Activated T-cell treated with anti-CD3 and anti-CD28 coated beads for 4 hours (primary cell): ENCODE results near the gene ABCF2.

Experiments used
- DNase-seq: peaks from one replicate; pipeline ENCODE4 v3.0.0-alpha.2; 2020

ABCF2 gene

DNA sequence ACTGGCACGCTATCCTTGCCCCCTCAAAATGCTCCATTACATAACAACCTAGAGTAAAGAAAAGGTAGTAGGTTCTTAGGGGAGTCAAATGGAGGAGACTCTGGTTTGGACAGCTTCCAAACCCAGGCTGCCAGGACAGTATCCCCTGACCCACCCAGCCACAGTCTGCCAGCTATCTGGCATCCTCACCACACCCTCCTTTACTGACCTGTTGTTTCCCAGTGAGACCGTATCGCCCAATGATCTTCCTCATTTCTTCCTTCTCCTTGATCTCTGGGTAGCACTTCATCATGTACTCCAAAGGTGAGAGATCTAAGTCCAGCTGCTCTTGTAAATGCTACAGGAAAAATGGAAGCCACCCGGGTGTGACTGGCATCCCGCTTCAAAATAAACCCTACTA lies 11.6 kb downstream of the ABCF2 start:
- no peak for DNase-seq

DNA sequence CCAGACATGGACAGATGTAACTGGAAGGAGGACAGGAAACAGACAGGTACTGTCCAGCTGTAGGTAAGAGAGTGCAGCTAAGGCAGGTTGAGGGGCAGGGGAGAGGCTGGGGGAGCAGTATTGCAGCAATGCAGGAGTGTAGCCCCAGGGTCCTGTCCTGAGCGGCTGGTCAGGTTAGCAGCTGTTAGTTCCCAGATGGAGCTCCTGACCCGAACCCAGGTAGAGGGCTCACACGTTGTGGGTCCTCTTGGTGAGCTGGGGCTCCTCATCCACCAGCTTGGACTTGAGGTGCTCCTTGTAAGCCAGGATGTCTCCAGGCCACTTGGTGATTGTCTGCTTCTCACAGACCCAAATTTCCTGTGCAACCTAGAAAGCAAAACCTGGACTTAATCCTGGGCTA lies 13.2 kb downstream of the ABCF2 start:
- no peak for DNase-seq

DNA sequence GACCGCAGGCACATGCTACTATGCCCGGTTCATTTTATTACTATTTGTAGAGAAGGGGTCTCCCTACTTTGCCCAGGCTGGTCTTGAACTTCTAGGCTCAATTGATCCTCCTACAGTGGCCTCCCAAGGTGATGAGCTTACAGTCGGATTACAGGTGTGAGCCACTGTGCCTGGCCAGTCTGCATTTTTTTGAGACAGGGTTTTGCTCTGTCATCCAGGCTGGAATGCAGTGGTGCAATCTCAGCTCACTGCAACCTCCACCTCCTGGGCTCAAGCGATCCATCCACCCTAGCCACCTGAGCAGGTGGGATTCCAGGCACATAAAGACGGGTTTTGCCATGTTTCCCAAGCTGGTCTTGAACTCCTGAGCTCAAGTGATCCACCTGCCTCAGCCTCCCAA lies 14.4 kb downstream of the ABCF2 start:
- DNase-seq, result no peak

- DNase-seq, result no peak
These were observed 15.7 kb downstream of the ABCF2 start for GRCh38 chr7:151211155-151211772.

GRCh38 chr7:151210087-151210854 lies 16.7 kb downstream of the ABCF2 start, which contains the start of gene H2BK1:
H2BK1 (minus strand) TSS chr7:151210488; CDS start chr7:151210318, 170 bp downstream.
- no peak for DNase-seq

- DNase-seq, result no peak
These were observed 17.4 kb downstream of the ABCF2 start for GRCh38 chr7:151209588-151209987.

GRCh38 chr7:151208253-151208862 lies 18.6 kb downstream of the ABCF2 start:
- no peak for DNase-seq

DNA sequence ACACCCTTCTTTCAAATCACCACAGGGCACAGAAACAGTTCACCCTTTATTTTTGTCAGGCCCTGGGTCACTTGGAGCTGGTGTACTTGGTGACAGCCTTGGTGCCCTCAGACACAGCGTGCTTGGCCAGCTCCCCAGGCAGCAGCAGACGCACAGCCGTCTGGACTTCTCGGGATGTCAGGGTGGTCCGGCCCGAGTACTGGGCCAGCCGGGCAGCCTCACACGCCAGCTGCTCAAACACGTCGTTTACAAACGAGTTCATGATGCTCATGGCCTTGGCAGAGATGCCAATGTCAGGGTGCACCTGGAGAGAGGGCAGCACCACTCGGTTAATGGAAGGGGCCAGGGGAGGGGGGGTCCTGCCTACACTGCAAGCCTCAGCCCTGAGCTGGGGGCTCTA lies 19.2 kb downstream of the ABCF2 start:
- no peak for DNase-seq

DNA sequence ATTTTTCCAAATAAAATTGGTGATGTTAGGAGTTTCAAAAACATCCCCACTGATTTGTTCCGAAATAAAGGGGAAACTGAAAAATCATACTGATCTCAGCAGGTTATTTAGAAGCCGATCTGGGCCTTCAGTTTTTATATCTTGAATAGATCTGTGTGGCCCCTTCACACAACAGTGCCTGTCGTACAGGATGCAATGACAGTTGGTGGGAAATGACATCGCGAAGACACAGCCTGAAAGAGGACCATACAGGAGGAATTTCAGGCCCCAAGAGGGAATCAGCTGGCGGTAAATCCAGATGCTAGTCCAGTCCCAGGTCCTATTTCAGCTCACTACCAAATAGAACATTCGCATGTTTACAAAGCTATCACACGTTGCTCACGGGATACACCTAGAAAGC lies 19.7 kb downstream of the ABCF2 start:
- no peak for DNase-seq

GRCh38 chr7:151206914-151207313 lies 20.1 kb downstream of the ABCF2 start:
- DNase-seq, result no peak

DNA sequence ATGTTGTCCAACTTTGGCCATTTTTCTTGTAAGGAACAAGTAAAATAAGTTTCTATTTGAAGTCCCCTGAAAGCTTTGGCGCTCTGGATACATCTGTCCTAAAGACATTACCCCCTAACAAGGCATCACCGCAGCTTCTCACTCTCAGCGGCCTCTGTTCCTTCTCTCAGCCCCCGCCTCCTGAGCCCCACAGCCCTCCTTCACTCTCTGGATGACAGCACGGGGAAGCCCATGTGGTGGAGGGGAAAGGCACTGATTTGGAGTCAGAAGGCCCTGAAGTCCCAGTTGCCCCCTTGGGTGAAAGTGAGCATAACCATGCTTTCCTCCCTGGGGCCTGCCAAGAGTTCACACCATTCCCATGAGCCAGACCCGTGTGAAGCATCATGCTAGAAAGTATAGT lies 21.3 kb downstream of the ABCF2 start:
- DNase-seq, result no peak

DNA sequence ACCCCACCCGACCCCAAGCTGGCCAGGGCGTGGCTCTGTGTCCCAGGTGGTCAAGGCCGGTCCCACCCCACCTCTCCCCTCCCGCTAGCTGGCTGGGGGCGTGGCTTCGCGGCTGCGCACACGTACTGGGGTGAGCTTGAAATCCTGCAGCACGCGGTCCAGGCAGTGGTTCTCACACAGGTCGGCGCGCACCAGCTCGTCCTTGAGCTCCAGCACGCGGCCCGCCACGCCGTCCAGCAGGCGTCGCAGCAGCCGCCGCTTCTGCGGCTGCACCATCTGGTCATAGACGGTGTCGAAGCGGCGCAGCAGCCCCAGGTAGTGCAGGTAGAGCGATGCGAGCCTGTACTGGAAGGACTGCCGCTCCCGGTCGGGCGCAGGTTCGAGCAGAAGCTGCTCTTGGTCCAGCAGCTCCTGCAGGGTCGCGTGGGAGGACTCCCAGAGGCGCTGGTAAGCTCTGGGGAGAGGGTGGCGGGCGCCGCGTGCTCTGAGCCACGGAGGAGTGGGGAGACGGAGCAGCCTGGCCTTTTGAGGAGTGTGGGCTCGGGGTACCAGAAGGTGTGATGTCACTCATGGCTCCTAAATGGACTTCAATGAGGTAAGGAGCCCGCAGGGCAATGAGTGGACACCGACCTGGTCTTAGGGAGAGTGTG lies 22.5 kb downstream of the ABCF2 start:
- no peak for DNase-seq

GRCh38 chr7:151202836-151203235 lies 24.2 kb downstream of the ABCF2 start:
- DNase-seq, result no peak

- DNase-seq, result no peak
These were observed 25.3 kb downstream of the ABCF2 start for GRCh38 chr7:151201751-151202150.

DNA sequence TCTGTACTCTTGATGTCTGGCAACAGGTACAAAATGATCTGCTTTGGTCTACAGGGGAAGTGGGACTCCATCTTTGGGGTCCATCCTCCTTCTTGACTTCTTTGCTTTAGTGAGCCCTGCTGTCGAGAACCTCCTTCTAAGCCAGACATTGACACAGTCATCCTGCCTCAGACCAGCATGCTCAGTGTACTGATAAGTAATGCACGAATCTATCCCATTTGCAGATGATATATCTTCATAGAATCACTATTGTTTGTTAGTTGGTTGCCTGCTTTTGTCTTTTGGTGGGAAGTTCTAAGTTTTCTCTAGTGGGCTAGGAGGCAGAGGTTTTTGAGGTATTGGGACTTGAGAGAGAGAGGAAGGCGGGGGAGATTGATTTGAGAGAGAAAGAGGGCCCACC lies 25.7 kb downstream of the ABCF2 start:
- no peak for DNase-seq

DNA sequence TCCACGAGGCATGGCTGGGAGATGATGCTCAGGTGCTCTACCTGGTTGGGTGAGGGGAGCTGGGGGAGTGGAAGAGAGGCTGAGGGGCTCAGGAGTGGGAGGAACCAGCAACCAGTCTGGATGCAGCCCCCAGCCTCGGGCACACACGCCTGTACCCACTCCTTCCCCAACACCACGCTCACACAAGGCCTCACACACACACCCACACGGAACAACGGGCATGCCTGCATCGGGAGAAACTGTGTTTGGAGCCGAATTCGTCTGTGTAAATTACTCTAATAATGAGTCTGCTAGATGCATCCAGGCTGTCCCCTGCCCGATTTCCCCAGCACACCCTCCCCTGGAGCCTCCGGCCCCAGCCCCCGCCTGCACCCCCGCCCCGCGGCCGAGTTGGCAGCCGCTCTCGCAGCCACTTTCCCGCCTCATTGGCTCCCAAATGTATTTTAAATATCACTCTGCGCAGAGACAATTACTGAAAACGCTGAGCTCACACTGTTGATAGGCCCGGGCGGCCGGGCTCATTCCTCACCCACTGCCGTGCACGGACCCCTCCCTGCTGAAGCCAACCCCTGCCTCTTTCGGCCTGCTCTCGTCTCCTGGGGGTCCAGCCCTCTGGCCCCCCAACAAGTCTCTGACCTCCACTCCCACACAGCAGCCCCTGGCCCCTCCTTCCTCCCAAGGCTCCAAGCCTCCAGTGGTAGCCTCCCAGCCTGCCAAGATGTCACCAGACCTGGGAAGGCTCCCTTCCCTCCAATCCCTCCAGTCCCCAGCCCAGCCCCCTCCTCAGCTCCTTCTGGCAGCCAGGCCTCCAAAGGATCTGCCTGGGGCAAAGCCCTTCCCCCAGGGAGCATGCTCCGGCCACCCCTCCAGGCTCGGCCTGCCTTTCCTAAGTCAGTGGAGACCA lies 27.8 kb downstream of the ABCF2 start:
- DNase-seq, result no peak

DNA sequence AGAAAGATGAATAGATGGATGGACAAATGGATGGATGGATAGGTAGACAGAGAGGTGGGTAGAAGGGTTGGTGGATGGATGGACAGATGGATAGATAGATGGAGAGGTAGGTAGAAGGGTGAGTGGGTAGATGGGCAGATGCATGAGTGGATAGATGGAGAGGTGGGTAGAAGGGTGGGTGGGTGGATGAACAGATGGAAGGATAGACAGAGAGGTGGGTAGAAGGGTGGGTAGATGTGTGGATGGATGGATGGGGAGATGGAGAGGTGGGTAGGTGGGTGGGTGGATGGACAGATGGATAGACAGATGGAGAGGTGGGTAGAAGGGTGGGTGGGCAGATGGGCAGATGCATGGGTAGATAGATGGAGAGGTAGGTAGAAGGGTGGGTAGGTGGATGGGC lies 29.1 kb downstream of the ABCF2 start:
- no peak for DNase-seq

- no peak for DNase-seq
These were observed 31.2 kb downstream of the ABCF2 start for GRCh38 chr7:151195616-151196450.

DNA sequence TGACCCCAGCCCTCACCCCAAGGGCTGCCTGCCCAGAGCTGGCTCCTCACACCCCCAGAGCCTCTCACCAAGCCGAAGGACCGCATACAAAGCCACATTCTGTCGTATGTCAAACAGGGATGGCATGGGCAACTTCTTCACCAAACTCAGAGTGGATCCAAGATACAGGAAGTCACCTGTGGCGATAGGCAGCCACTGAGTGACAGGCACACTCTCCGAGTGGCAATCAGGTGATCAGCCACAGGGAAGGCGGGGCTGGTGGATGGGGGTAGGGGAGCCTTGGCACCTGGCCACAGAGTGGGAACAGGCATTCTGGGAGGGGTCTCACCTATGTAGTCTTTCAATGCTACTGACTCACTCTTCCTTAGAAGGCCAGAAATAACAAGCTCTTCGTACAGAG lies 32.8 kb downstream of the ABCF2 start:
- no peak for DNase-seq

- DNase-seq, result no peak
These were observed 33.6 kb downstream of the ABCF2 start for GRCh38 chr7:151193203-151193978.

DNA sequence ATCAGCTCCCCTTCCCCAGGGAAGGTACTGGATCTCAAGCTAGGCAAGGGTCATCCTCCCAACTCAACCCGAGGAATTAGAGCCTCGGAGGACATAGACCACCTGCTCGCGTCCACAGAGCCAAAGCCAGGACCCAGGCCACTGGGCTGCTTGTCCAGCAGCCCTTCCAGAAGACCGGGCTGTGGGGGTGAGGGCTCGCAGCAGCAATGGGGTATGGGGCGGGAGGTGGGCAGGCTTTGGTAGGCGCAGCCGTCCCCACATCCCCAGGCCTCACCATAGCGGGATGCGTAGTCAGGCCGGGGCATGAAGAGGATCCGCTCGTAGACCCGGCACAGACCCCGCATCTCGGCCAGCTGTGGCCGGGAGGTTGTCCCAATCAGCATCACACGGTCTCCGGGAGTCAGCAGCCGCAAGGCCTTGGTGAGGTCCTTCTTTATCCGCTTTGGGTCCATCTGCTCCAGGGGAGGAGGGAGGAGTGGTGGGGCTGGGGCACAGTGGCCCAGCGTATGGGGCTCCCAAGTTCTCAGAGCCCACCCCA lies 34.9 kb downstream of the ABCF2 start:
- DNase-seq, result no peak
